ENCODE data around the gene CRACR2A.

Gene CRACR2A

GRCh38 chr12:3792623-3793288 lies 39.8 kb upstream of the CRACR2A start:
- no peaks in the 10 kb centered on the region for H3K79me2 ChIP-seq (ENCODE audit: low read length)
- H4K20me1 ChIP-seq (ENCODE audit: insufficient read depth, low read length): no peaks in the 10 kb centered on the region
- no peaks in the 10 kb centered on the region for H3K36me3 ChIP-seq (replicated peaks; ENCODE audit: low read depth, low read length)
- H2AFZ ChIP-seq (ENCODE audit: low read depth, low read length): no peak overlapping the region
- no peak overlapping the region for H3K4me3 ChIP-seq (ENCODE audit: low read length)
- no peaks in the 10 kb centered on the region for H3K27me3 ChIP-seq (ENCODE audit: low read depth, low read length)
- H3K27ac ChIP-seq (ENCODE audit: low read length): no peak overlapping the region
- no peaks in the 10 kb centered on the region for H3K9me3 ChIP-seq (ENCODE audit: insufficient read depth, low read length)
- H3K9ac ChIP-seq (ENCODE audit: low read length): no peak overlapping the region
- no peak for TF ChIP-seq EZH2phosphoT487 (IDR thresholded peaks at IDR 0.05; ENCODE audit: low read depth)
- TF ChIP-seq, protein P1, sequence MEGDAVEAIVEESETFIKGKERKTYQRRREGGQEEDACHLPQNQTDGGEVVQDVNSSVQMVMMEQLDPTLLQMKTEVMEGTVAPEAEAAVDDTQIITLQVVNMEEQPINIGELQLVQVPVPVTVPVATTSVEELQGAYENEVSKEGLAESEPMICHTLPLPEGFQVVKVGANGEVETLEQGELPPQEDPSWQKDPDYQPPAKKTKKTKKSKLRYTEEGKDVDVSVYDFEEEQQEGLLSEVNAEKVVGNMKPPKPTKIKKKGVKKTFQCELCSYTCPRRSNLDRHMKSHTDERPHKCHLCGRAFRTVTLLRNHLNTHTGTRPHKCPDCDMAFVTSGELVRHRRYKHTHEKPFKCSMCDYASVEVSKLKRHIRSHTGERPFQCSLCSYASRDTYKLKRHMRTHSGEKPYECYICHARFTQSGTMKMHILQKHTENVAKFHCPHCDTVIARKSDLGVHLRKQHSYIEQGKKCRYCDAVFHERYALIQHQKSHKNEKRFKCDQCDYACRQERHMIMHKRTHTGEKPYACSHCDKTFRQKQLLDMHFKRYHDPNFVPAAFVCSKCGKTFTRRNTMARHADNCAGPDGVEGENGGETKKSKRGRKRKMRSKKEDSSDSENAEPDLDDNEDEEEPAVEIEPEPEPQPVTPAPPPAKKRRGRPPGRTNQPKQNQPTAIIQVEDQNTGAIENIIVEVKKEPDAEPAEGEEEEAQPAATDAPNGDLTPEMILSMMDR (IDR thresholded peaks at IDR 0.05; ENCODE audit: low read depth, low read length): no peak
- peaks cover 16% of the 10 kb centered on the region for H3K4me1 ChIP-seq (ENCODE audit: low read length)
- no peak overlapping the region for H3K4me2 ChIP-seq (ENCODE audit: low read length)

GRCh38 chr12:3791256-3791874 lies 38.5 kb upstream of the CRACR2A start:
- Histone ChIP-seq H3K27ac (ENCODE audit: low read length) (no peak overlapping the region), H3K27me3 (ENCODE audit: low read depth, low read length) (no peaks in the 10 kb centered on the region), H3K9ac (ENCODE audit: low read length) (no peak overlapping the region), H3K4me1 (ENCODE audit: low read length) (peaks cover 14% of the 10 kb centered on the region), H2AFZ (ENCODE audit: low read depth, low read length) (no peak overlapping the region), H4K20me1 (ENCODE audit: insufficient read depth, low read length) (no peaks in the 10 kb centered on the region), H3K9me3 (ENCODE audit: insufficient read depth, low read length) (no peaks in the 10 kb centered on the region), H3K4me3 (ENCODE audit: low read length) (no peak overlapping the region), H3K4me2 (ENCODE audit: low read length) (no peak overlapping the region), H3K36me3 (replicated peaks; ENCODE audit: low read depth, low read length) (no peaks in the 10 kb centered on the region), H3K79me2 (ENCODE audit: low read length) (no peaks in the 10 kb centered on the region)
- TF ChIP-seq EZH2phosphoT487 (IDR thresholded peaks at IDR 0.05; ENCODE audit: low read depth): no peak
- TF ChIP-seq, protein P1 (IDR thresholded peaks at IDR 0.05; ENCODE audit: low read depth, low read length): no peak

- Histone ChIP-seq H2AFZ (ENCODE audit: low read depth, low read length) (no peak overlapping the region), H3K4me1 (ENCODE audit: low read length) (peaks cover 7% of the 10 kb centered on the region), H3K27me3 (ENCODE audit: low read depth, low read length) (no peaks in the 10 kb centered on the region), H3K4me2 (ENCODE audit: low read length) (no peak overlapping the region), H3K9ac (ENCODE audit: low read length) (no peak overlapping the region), H3K79me2 (ENCODE audit: low read length) (no peaks in the 10 kb centered on the region), H3K4me3 (ENCODE audit: low read length) (no peak overlapping the region), H3K27ac (ENCODE audit: low read length) (no peak overlapping the region), H3K36me3 (replicated peaks; ENCODE audit: low read depth, low read length) (no peaks in the 10 kb centered on the region), H4K20me1 (ENCODE audit: insufficient read depth, low read length) (no peaks in the 10 kb centered on the region), H3K9me3 (ENCODE audit: insufficient read depth, low read length) (no peaks in the 10 kb centered on the region)
- no peak for TF ChIP-seq EZH2phosphoT487 (IDR thresholded peaks at IDR 0.05; ENCODE audit: low read depth)
- TF ChIP-seq, protein P1 (IDR thresholded peaks at IDR 0.05; ENCODE audit: low read depth, low read length): no peak
These were observed 37.7 kb upstream of the CRACR2A start for GRCh38 chr12:3790642-3791041.

- Histone ChIP-seq H2AFZ (ENCODE audit: low read depth, low read length) (no peak overlapping the region), H3K4me2 (ENCODE audit: low read length) (no peak overlapping the region), H3K9ac (ENCODE audit: low read length) (no peak overlapping the region), H3K36me3 (replicated peaks; ENCODE audit: low read depth, low read length) (no peaks in the 10 kb centered on the region), H3K4me3 (ENCODE audit: low read length) (no peak overlapping the region), H3K79me2 (ENCODE audit: low read length) (no peaks in the 10 kb centered on the region), H4K20me1 (ENCODE audit: insufficient read depth, low read length) (no peaks in the 10 kb centered on the region), H3K4me1 (ENCODE audit: low read length) (no peaks in the 10 kb centered on the region), H3K27me3 (ENCODE audit: low read depth, low read length) (no peaks in the 10 kb centered on the region), H3K9me3 (ENCODE audit: insufficient read depth, low read length) (no peaks in the 10 kb centered on the region), H3K27ac (ENCODE audit: low read length) (no peak overlapping the region)
- TF ChIP-seq, protein P1 (IDR thresholded peaks at IDR 0.05; ENCODE audit: low read depth, low read length): no peak
- TF ChIP-seq EZH2phosphoT487 (IDR thresholded peaks at IDR 0.05; ENCODE audit: low read depth): no peak
These were observed 36.9 kb upstream of the CRACR2A start for GRCh38 chr12:3789838-3790237.
